Keratinocyte (primary cell): ENCODE data around the gene D2HGDH. TPM values are rescaled to one million over a fixed set of nuclear protein-coding genes. Genes with fewer than 3 reads are reported as not detected.

Experiments used
- DNase-seq: peaks from one replicate; pipeline ENCODE4 v3.0.0-alpha.2; 2011; ENCODE audit warnings: low read depth, missing footprints, low spot score
- FAIRE-seq: peaks from 2 replicates; lab custom pipeline; 2011; peaks lifted over from hg19 to GRCh38; lab: Jason Lieb, UNC
- H2AFZ ChIP-seq: 2 replicates; pipeline ENCODE4 v1.6.0; 2012; ENCODE audit warnings: low read length, control low read depth, inconsistent platforms; ENCODE audit not compliant: control insufficient read depth
- H3K27ac ChIP-seq: 2 replicates; pipeline ENCODE4 v1.5.1; 2011; ENCODE audit warnings: low read length; ENCODE audit not compliant: control insufficient read depth, insufficient read depth
- H3K27me3 ChIP-seq: 3 replicates; pipeline ENCODE4 v1.6.0; 2011; ENCODE audit warnings: low read length; ENCODE audit not compliant: control insufficient read depth, insufficient read depth; ENCODE audit errors: extremely low read depth
- H3K36me3 ChIP-seq, 2 experiments: 2 replicates in 1 of 2; 3 replicates in 1 of 2; pipeline ENCODE4 v1.5.1; 2011; ENCODE audit warnings: low read length in 2 of 2, mild to moderate bottlenecking in 1 of 2; ENCODE audit not compliant: control insufficient read depth in 2 of 2, insufficient read depth in 2 of 2; ENCODE audit errors: extremely low read depth in 1 of 2
- H3K4me1 ChIP-seq: 3 replicates; pipeline ENCODE4 v1.5.1; 2011; ENCODE audit warnings: low read length; ENCODE audit not compliant: control insufficient read depth, insufficient read depth; ENCODE audit errors: extremely low read depth
- H3K4me2 ChIP-seq: 3 replicates; pipeline ENCODE4 v1.6.0; 2011; ENCODE audit warnings: low read depth, low read length; ENCODE audit not compliant: control insufficient read depth, insufficient read depth; ENCODE audit errors: extremely low read depth
- H3K4me3 ChIP-seq, 3 experiments: fragments of 200-600 bp in 1 of 3; sonication (generic) in 1 of 3; 2 replicates in 2 of 3; 3 replicates in 1 of 3; pipeline ENCODE4 v1.5.1; 2011 to 2016; ENCODE audit warnings: low read length in 3 of 3, mild to moderate bottlenecking in 3 of 3, control low read depth in 2 of 3, inconsistent platforms in 1 of 3, low read depth in 1 of 3, mixed read lengths in 1 of 3, mixed run types in 1 of 3, moderate library complexity in 1 of 3; ENCODE audit not compliant: control insufficient read depth in 2 of 3, insufficient read depth in 2 of 3; ENCODE audit errors: extremely low read depth in 1 of 3
- H3K79me2 ChIP-seq: 2 replicates; pipeline ENCODE4 v1.6.0; 2012; ENCODE audit warnings: low read length; ENCODE audit not compliant: control insufficient read depth, insufficient read depth
- H3K9ac ChIP-seq: 3 replicates; pipeline ENCODE4 v1.6.0; 2011; ENCODE audit warnings: low read length; ENCODE audit not compliant: control insufficient read depth, insufficient read depth; ENCODE audit errors: extremely low read depth
- H3K9me1 ChIP-seq: 3 replicates; pipeline ENCODE4 v1.6.0; 2011; ENCODE audit warnings: low read length; ENCODE audit not compliant: control insufficient read depth, insufficient read depth; ENCODE audit errors: extremely low read depth
- H3K9me3 ChIP-seq: 2 replicates; pipeline ENCODE4 v1.5.1; 2012; ENCODE audit warnings: low read depth, low read length; ENCODE audit not compliant: control insufficient read depth
- H4K20me1 ChIP-seq: 3 replicates; pipeline ENCODE4 v1.6.0; 2011; ENCODE audit warnings: low read length; ENCODE audit not compliant: control insufficient read depth, insufficient read depth; ENCODE audit errors: extremely low read depth
- EZH2 ChIP-seq: IDR thresholded peaks from one replicate; pipeline ENCODE4 v1.6.1; 2012; ENCODE audit warnings: inconsistent platforms, mild to moderate bottlenecking, low read length, moderate library complexity
- dilution Hi-C: fragments of 300-500 bp; cut with MboI; formaldehyde crosslinking; loops from one replicate; pipeline ENCODE4 v1.7.0; 2020; ENCODE audit warnings: low sequenced_read_pairs; ENCODE audit not compliant: extremely low pct_ligation_motif_present
- polyA plus RNA-seq, 5 experiments: library from polyadenylated mRNA; depleted of rRNA in 3 of 5; stranded (reverse) in 3 of 5; stranded (forward) in 1 of 5; unstranded in 1 of 5; fragments of >200 nt; gene quantifications; 1 replicate in 1 of 5; 2 replicates in 3 of 5; 3 replicates in 1 of 5; pipeline versions ENCODE4 v1.2.1 to v1.2.3, GENCODE V29; 2011 to 2012; ENCODE audit warnings: missing spikeins in 2 of 5, low read depth in 1 of 5, low replicate concordance in 1 of 5
- TF ChIP-seq, protein P1 (sequence below), 3 experiments: IDR thresholded peaks in 1 of 3; conservative IDR thresholded peaks in 1 of 3; optimal IDR thresholded peaks in 1 of 3; 2 replicates in 2 of 3; 3 replicates in 1 of 3; pipeline versions ENCODE3 to v1.5.1; 2011; ENCODE audit warnings: low read length in 3 of 3, mild to moderate bottlenecking in 3 of 3, moderate library complexity in 2 of 3, control low read depth in 1 of 3, inconsistent platforms in 1 of 3; ENCODE audit not compliant: insufficient read depth in 2 of 3; ENCODE audit errors: extremely low read depth in 1 of 3

The D2HGDH gene
- polyA plus RNA-seq, 1 donor (not counting 4 experiments of a cell fraction or from before 2014, with no cell fraction given) = 5.4 TPM

DNA sequence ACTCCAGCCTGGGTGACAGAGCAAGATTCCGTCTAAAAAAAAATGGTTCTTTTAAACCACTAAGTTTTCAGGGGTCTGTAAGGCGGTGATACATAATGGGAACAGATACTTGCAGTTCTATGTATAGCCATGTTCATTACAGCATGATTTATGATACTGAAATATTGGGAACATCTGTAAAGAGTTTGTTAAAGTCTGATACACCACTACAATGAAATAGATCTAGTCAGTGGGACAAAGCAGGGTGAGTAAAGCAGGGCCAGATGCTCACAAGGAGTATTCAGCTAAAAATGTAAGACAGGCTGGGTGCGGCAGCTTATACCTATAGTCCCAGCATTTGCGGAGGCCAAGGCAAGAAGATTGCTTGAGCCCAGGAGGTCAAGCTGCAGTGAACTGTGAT is 38.8 kb upstream of the D2HGDH start:
- Histone ChIP-seq H3K4me1 (no peaks in the 10 kb centered on the region), H3K79me2 (no peaks in the 10 kb centered on the region), H3K9ac (no peak overlapping the region), H3K9me3 (no peaks in the 10 kb centered on the region), H3K27ac (no peak overlapping the region), H3K4me3 (no peak overlapping the region), H2AFZ (no peak overlapping the region), H3K27me3 (no peaks in the 10 kb centered on the region), H3K4me2 (no peak overlapping the region), H3K9me1 (peaks cover 2% of the 10 kb centered on the region), H4K20me1 (peaks cover 3% of the 10 kb centered on the region), H3K36me3 (peaks cover 6 to 12% of the 10 kb centered on the region in 2 experiments)
- dilution Hi-C loops = no loop called here
- DNase-seq = no peak
- no peak for TF ChIP-seq EZH2
- TF ChIP-seq, protein P1, sequence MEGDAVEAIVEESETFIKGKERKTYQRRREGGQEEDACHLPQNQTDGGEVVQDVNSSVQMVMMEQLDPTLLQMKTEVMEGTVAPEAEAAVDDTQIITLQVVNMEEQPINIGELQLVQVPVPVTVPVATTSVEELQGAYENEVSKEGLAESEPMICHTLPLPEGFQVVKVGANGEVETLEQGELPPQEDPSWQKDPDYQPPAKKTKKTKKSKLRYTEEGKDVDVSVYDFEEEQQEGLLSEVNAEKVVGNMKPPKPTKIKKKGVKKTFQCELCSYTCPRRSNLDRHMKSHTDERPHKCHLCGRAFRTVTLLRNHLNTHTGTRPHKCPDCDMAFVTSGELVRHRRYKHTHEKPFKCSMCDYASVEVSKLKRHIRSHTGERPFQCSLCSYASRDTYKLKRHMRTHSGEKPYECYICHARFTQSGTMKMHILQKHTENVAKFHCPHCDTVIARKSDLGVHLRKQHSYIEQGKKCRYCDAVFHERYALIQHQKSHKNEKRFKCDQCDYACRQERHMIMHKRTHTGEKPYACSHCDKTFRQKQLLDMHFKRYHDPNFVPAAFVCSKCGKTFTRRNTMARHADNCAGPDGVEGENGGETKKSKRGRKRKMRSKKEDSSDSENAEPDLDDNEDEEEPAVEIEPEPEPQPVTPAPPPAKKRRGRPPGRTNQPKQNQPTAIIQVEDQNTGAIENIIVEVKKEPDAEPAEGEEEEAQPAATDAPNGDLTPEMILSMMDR (optimal IDR thresholded peaks at IDR 0.05 in 1 of 3, IDR thresholded peaks at IDR 0.05 in 1 of 3, conservative IDR thresholded peaks at IDR 0.05 in 1 of 3; ENCODE audit: extremely low read depth in 1 of 3, insufficient read depth in 2 of 3, low read length in 3 of 3) = no peak
- FAIRE-seq = no peak

- Histone ChIP-seq H3K27ac (peak overlapping the region; percentile 82), H3K9me1 (no peaks in the 10 kb centered on the region), H4K20me1 (no peaks in the 10 kb centered on the region), H3K27me3 (no peaks in the 10 kb centered on the region), H2AFZ (no peak overlapping the region), H3K9ac (peak overlapping the region; percentile 89), H3K4me2 (peak overlapping the region; percentile 60), H3K4me1 (no peaks in the 10 kb centered on the region), H3K79me2 (peaks cover 9% of the 10 kb centered on the region), H3K36me3 (peaks cover 3 to 11% of the 10 kb centered on the region in 2 experiments), H3K4me3 (peak overlapping the region; percentile 70 to 85 (median 74)), H3K9me3 (no peaks in the 10 kb centered on the region)
- dilution Hi-C loops = no loop called here
- FAIRE-seq (no peak), DNase-seq (no peak)
- TF ChIP-seq, protein P1 (optimal IDR thresholded peaks at IDR 0.05 in 1 of 3, IDR thresholded peaks at IDR 0.05 in 1 of 3, conservative IDR thresholded peaks at IDR 0.05 in 1 of 3; ENCODE audit: extremely low read depth in 1 of 3, insufficient read depth in 2 of 3, low read length in 3 of 3) = peak; percentile 27 to 67 (median 48)
- TF ChIP-seq EZH2 = no peak
These were observed 33.4 kb upstream of the D2HGDH start for GRCh38 chr2:241701149-241701398.
